Keratinocyte (primary cell): Measurements from ENCODE around the gene KCNA3. TPM values are rescaled to one million over a fixed set of nuclear protein-coding genes. Genes with fewer than 3 reads are reported as not detected.

ENCODE experiments used
- DNase-seq: peaks from one replicate; pipeline ENCODE4 v3.0.0-alpha.2; 2011; ENCODE audit warnings: low read depth, missing footprints, low spot score
- FAIRE-seq: peaks from 2 replicates; lab custom pipeline; 2011; peaks lifted over from hg19 to GRCh38; lab: Jason Lieb, UNC
- H2AFZ ChIP-seq: 2 replicates; pipeline ENCODE4 v1.6.0; 2012; ENCODE audit warnings: low read length, control low read depth, inconsistent platforms; ENCODE audit not compliant: control insufficient read depth
- H3K27ac ChIP-seq: 2 replicates; pipeline ENCODE4 v1.5.1; 2011; ENCODE audit warnings: low read length; ENCODE audit not compliant: control insufficient read depth, insufficient read depth
- H3K27me3 ChIP-seq: 3 replicates; pipeline ENCODE4 v1.6.0; 2011; ENCODE audit warnings: low read length; ENCODE audit not compliant: control insufficient read depth, insufficient read depth; ENCODE audit errors: extremely low read depth
- H3K36me3 ChIP-seq, 2 experiments: 2 replicates in 1 of 2; 3 replicates in 1 of 2; pipeline ENCODE4 v1.5.1; 2011; ENCODE audit warnings: low read length in 2 of 2, mild to moderate bottlenecking in 1 of 2; ENCODE audit not compliant: control insufficient read depth in 2 of 2, insufficient read depth in 2 of 2; ENCODE audit errors: extremely low read depth in 1 of 2
- H3K4me1 ChIP-seq: 3 replicates; pipeline ENCODE4 v1.5.1; 2011; ENCODE audit warnings: low read length; ENCODE audit not compliant: control insufficient read depth, insufficient read depth; ENCODE audit errors: extremely low read depth
- H3K4me2 ChIP-seq: 3 replicates; pipeline ENCODE4 v1.6.0; 2011; ENCODE audit warnings: low read depth, low read length; ENCODE audit not compliant: control insufficient read depth, insufficient read depth; ENCODE audit errors: extremely low read depth
- H3K4me3 ChIP-seq, 3 experiments: fragments of 200-600 bp in 1 of 3; sonication (generic) in 1 of 3; 2 replicates in 2 of 3; 3 replicates in 1 of 3; pipeline ENCODE4 v1.5.1; 2011 to 2016; ENCODE audit warnings: low read length in 3 of 3, mild to moderate bottlenecking in 3 of 3, control low read depth in 2 of 3, inconsistent platforms in 1 of 3, low read depth in 1 of 3, mixed read lengths in 1 of 3, mixed run types in 1 of 3, moderate library complexity in 1 of 3; ENCODE audit not compliant: control insufficient read depth in 2 of 3, insufficient read depth in 2 of 3; ENCODE audit errors: extremely low read depth in 1 of 3
- H3K79me2 ChIP-seq: 2 replicates; pipeline ENCODE4 v1.6.0; 2012; ENCODE audit warnings: low read length; ENCODE audit not compliant: control insufficient read depth, insufficient read depth
- H3K9ac ChIP-seq: 3 replicates; pipeline ENCODE4 v1.6.0; 2011; ENCODE audit warnings: low read length; ENCODE audit not compliant: control insufficient read depth, insufficient read depth; ENCODE audit errors: extremely low read depth
- H3K9me1 ChIP-seq: 3 replicates; pipeline ENCODE4 v1.6.0; 2011; ENCODE audit warnings: low read length; ENCODE audit not compliant: control insufficient read depth, insufficient read depth; ENCODE audit errors: extremely low read depth
- H3K9me3 ChIP-seq: 2 replicates; pipeline ENCODE4 v1.5.1; 2012; ENCODE audit warnings: low read depth, low read length; ENCODE audit not compliant: control insufficient read depth
- H4K20me1 ChIP-seq: 3 replicates; pipeline ENCODE4 v1.6.0; 2011; ENCODE audit warnings: low read length; ENCODE audit not compliant: control insufficient read depth, insufficient read depth; ENCODE audit errors: extremely low read depth
- EZH2 ChIP-seq: IDR thresholded peaks from one replicate; pipeline ENCODE4 v1.6.1; 2012; ENCODE audit warnings: inconsistent platforms, mild to moderate bottlenecking, low read length, moderate library complexity
- dilution Hi-C: fragments of 300-500 bp; cut with MboI; formaldehyde crosslinking; loops from one replicate; pipeline ENCODE4 v1.7.0; 2020; ENCODE audit warnings: low sequenced_read_pairs; ENCODE audit not compliant: extremely low pct_ligation_motif_present
- polyA plus RNA-seq, 5 experiments: library from polyadenylated mRNA; depleted of rRNA in 3 of 5; stranded (reverse) in 3 of 5; stranded (forward) in 1 of 5; unstranded in 1 of 5; fragments of >200 nt; gene quantifications; 1 replicate in 1 of 5; 2 replicates in 3 of 5; 3 replicates in 1 of 5; pipeline versions ENCODE4 v1.2.1 to v1.2.3, GENCODE V29; 2011 to 2012; ENCODE audit warnings: missing spikeins in 2 of 5, low read depth in 1 of 5, low replicate concordance in 1 of 5
- TF ChIP-seq, protein P1 (sequence below), 3 experiments: IDR thresholded peaks in 1 of 3; conservative IDR thresholded peaks in 1 of 3; optimal IDR thresholded peaks in 1 of 3; 2 replicates in 2 of 3; 3 replicates in 1 of 3; pipeline versions ENCODE3 to v1.5.1; 2011; ENCODE audit warnings: low read length in 3 of 3, mild to moderate bottlenecking in 3 of 3, moderate library complexity in 2 of 3, control low read depth in 1 of 3, inconsistent platforms in 1 of 3; ENCODE audit not compliant: insufficient read depth in 2 of 3; ENCODE audit errors: extremely low read depth in 1 of 3

Gene KCNA3
- polyA plus RNA-seq, 1 donor (not counting 4 experiments of a cell fraction or from before 2014, with no cell fraction given): not detected

DNA sequence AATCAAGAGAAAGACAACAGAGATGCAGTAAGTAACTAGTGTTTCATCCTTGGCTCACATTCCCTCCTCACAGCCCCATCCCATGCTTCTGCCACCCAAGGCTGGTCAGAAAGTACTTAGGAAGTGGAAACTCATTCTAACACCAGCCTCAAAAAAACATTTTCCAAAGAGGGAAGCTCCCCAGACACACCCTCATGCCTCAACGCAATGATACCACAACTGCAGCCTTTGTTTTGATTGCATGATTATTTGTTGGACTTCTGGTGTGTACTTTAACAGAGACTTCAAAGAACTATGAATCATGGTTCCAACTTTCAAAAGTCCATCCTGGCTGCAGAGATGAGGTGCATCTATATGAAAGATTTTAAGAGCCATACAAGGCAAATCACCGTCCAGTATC, 45.2 kb upstream of the KCNA3 start:
- no peak overlapping the region for H2AFZ ChIP-seq
- no peaks in the 10 kb centered on the region for H3K4me1 ChIP-seq
- DNase-seq (no peak), FAIRE-seq (no peak)
- H3K4me2 ChIP-seq: no peak overlapping the region
- no peak overlapping the region for H3K27ac ChIP-seq
- H3K27me3 ChIP-seq: peaks cover 3% of the 10 kb centered on the region
- TF ChIP-seq EZH2: no peak
- TF ChIP-seq, protein P1, sequence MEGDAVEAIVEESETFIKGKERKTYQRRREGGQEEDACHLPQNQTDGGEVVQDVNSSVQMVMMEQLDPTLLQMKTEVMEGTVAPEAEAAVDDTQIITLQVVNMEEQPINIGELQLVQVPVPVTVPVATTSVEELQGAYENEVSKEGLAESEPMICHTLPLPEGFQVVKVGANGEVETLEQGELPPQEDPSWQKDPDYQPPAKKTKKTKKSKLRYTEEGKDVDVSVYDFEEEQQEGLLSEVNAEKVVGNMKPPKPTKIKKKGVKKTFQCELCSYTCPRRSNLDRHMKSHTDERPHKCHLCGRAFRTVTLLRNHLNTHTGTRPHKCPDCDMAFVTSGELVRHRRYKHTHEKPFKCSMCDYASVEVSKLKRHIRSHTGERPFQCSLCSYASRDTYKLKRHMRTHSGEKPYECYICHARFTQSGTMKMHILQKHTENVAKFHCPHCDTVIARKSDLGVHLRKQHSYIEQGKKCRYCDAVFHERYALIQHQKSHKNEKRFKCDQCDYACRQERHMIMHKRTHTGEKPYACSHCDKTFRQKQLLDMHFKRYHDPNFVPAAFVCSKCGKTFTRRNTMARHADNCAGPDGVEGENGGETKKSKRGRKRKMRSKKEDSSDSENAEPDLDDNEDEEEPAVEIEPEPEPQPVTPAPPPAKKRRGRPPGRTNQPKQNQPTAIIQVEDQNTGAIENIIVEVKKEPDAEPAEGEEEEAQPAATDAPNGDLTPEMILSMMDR (optimal IDR thresholded peaks at IDR 0.05 in 1 of 3, IDR thresholded peaks at IDR 0.05 in 1 of 3, conservative IDR thresholded peaks at IDR 0.05 in 1 of 3; ENCODE audit: extremely low read depth in 1 of 3, insufficient read depth in 2 of 3, low read length in 3 of 3): no peak
- no peaks in the 10 kb centered on the region for H3K36me3 ChIP-seq
- H4K20me1 ChIP-seq: no peaks in the 10 kb centered on the region
- H3K4me3 ChIP-seq: no peak overlapping the region
- H3K9ac ChIP-seq: no peak overlapping the region
- H3K79me2 ChIP-seq: no peaks in the 10 kb centered on the region
- no peaks in the 10 kb centered on the region for H3K9me1 ChIP-seq
- no peaks in the 10 kb centered on the region for H3K9me3 ChIP-seq
- dilution Hi-C loops: no loop called here

DNA sequence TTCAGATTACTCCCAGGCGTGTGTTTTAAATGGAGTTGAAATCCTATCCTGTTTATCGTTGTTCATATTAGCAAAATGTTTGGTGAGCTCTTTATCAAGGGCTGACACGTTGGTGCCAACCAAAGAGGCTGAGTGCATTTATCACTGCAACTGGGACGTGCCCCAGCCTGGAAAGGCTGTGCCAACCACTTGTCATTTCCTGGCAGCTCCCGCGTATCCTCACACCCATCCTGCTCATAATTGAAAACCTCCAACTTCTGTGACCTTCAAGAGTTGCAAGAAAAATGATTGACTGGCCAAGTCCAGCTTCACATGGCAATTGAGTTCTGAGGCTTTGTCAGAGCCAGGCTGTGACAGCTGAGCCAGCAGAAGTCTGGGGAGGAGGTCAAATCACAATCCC, 43.7 kb upstream of the KCNA3 start:
- no peaks in the 10 kb centered on the region for H3K9me3 ChIP-seq
- H2AFZ ChIP-seq: no peak overlapping the region
- H3K9me1 ChIP-seq: no peaks in the 10 kb centered on the region
- no peaks in the 10 kb centered on the region for H3K27me3 ChIP-seq
- no peak overlapping the region for H3K27ac ChIP-seq
- H4K20me1 ChIP-seq: no peaks in the 10 kb centered on the region
- DNase-seq (no peak), FAIRE-seq (no peak)
- no peaks in the 10 kb centered on the region for H3K36me3 ChIP-seq
- no peaks in the 10 kb centered on the region for H3K79me2 ChIP-seq
- TF ChIP-seq EZH2: no peak
- no peak overlapping the region for H3K9ac ChIP-seq
- H3K4me1 ChIP-seq: no peaks in the 10 kb centered on the region
- H3K4me2 ChIP-seq: no peak overlapping the region
- dilution Hi-C loops: no loop called here
- H3K4me3 ChIP-seq: no peak overlapping the region

DNA sequence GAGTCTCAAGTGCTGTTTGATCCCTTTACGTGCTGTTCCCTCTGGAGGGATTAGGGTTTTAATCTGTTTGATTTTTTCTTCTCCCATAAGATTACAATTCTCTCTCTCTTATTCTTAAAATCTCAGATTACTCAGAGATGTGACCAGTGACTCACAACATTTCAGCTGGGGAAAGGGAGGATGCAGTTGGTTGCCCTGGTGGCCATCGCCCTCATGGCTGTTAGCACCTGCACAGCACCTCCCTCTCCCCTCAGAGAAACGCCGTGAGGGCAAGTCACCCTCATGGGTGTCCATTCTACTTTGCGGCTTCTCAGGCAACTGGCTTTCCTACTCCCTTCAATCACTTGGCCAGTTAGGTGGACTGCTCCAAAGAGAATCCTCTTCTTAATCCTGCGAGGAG, 42.4 kb upstream of the KCNA3 start:
- H3K36me3 ChIP-seq: no peaks in the 10 kb centered on the region
- DNase-seq: no peak
- H3K79me2 ChIP-seq: no peaks in the 10 kb centered on the region
- TF ChIP-seq, protein P1 (optimal IDR thresholded peaks at IDR 0.05 in 1 of 3, IDR thresholded peaks at IDR 0.05 in 1 of 3, conservative IDR thresholded peaks at IDR 0.05 in 1 of 3; ENCODE audit: extremely low read depth in 1 of 3, insufficient read depth in 2 of 3, low read length in 3 of 3): no peak
- no peak for TF ChIP-seq EZH2
- H3K4me2 ChIP-seq: no peak overlapping the region
- no peak overlapping the region for H3K9ac ChIP-seq
- H3K4me3 ChIP-seq: no peak overlapping the region
- no peak overlapping the region for H2AFZ ChIP-seq
- no peak for FAIRE-seq
- dilution Hi-C loops: no loop called here
- H3K4me1 ChIP-seq: no peaks in the 10 kb centered on the region
- no peak overlapping the region for H3K27ac ChIP-seq
- no peaks in the 10 kb centered on the region for H3K27me3 ChIP-seq
- no peaks in the 10 kb centered on the region for H3K9me1 ChIP-seq
- H3K9me3 ChIP-seq: no peaks in the 10 kb centered on the region
- H4K20me1 ChIP-seq: no peaks in the 10 kb centered on the region
